Neural cell (in vitro differentiated cells): ENCODE measurements around the gene PREX1.

Experiments
- CTCF ChIP-seq: fragments of 450-650 bp; IDR thresholded peaks from 2 replicates; pipeline ENCODE4 v1.5.1; 2014; ENCODE audit warnings: antibody characterized with exemption, mild to moderate bottlenecking, moderate library complexity; ENCODE audit not compliant: poor library complexity, severe bottlenecking
- EP300 ChIP-seq: fragments of 450-650 bp; conservative IDR thresholded peaks from 2 replicates; pipeline ENCODE4 v1.6.1; 2014; ENCODE audit warnings: antibody characterized with exemption, mild to moderate bottlenecking, moderate library complexity; ENCODE audit not compliant: poor library complexity, severe bottlenecking
- EZH2 ChIP-seq: fragments of 200-600, 300-800 bp; shearing (Covaris generic), sonication (generic); IDR thresholded peaks from 2 replicates; pipeline ENCODE4 v1.6.1; 2014; ENCODE audit warnings: antibody characterized with exemption, low read length, borderline replicate concordance, mild to moderate bottlenecking; ENCODE audit not compliant: insufficient read depth, poor library complexity, severe bottlenecking
- MXI1 ChIP-seq: fragments of 450-650 bp; conservative IDR thresholded peaks from 2 replicates; pipeline ENCODE4 v1.6.1; 2014; ENCODE audit warnings: antibody characterized with exemption, mild to moderate bottlenecking; ENCODE audit not compliant: poor library complexity, severe bottlenecking
- POLR2AphosphoS5 ChIP-seq: IDR thresholded peaks from 2 replicates; pipeline ENCODE4 v1.6.1; 2012
- RAD21 ChIP-seq: fragments of 450-650 bp; conservative IDR thresholded peaks from 2 replicates; pipeline ENCODE4 v1.6.1; 2014; ENCODE audit warnings: antibody characterized with exemption, mild to moderate bottlenecking, moderate library complexity
- TF ChIP-seq, protein P1 (sequence below): IDR thresholded peaks from 2 replicates; pipeline ENCODE4 v1.6.1; 2012; ENCODE audit warnings: borderline replicate concordance

- no peak for TF ChIP-seq MXI1
- no peak for TF ChIP-seq RAD21
- no peak for TF ChIP-seq EZH2
- TF ChIP-seq CTCF, result no peak
- TF ChIP-seq, protein P1, sequence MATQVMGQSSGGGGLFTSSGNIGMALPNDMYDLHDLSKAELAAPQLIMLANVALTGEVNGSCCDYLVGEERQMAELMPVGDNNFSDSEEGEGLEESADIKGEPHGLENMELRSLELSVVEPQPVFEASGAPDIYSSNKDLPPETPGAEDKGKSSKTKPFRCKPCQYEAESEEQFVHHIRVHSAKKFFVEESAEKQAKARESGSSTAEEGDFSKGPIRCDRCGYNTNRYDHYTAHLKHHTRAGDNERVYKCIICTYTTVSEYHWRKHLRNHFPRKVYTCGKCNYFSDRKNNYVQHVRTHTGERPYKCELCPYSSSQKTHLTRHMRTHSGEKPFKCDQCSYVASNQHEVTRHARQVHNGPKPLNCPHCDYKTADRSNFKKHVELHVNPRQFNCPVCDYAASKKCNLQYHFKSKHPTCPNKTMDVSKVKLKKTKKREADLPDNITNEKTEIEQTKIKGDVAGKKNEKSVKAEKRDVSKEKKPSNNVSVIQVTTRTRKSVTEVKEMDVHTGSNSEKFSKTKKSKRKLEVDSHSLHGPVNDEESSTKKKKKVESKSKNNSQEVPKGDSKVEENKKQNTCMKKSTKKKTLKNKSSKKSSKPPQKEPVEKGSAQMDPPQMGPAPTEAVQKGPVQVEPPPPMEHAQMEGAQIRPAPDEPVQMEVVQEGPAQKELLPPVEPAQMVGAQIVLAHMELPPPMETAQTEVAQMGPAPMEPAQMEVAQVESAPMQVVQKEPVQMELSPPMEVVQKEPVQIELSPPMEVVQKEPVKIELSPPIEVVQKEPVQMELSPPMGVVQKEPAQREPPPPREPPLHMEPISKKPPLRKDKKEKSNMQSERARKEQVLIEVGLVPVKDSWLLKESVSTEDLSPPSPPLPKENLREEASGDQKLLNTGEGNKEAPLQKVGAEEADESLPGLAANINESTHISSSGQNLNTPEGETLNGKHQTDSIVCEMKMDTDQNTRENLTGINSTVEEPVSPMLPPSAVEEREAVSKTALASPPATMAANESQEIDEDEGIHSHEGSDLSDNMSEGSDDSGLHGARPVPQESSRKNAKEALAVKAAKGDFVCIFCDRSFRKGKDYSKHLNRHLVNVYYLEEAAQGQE, result no peak
- no peak for TF ChIP-seq EP300
- no peak for TF ChIP-seq POLR2AphosphoS5
Observed at GRCh38 chr20:48661575-48662455, 166.0 kb downstream of the PREX1 start.
